ENCODE results near the gene OPN4. TPM values are rescaled to one million over a fixed set of nuclear protein-coding genes. Genes with fewer than 3 reads are reported as not detected.

OPN4 gene
- total RNA-seq, 3 donors from 2014 or later (not counting 1 experiment from before 2014, with no cell fraction given), result not detected

DNA sequence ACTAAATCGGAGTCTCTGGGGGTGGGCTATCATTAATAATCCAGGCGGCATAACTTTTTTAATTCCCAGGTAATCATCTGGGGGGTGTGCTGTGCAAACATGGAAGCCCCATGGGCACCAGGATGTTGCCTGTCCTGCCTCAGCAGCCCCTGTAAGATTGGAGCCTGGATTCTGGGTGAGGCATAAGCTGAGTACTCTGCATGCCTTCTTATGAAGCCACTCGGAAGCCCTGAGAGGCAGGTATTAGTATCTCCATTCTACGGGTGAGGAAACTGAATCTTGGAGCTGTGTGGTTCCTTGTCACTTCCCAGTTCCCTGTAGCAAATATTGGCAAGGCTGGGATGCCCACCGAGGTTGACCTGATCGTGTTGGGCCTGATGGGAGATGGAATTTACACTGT, 7.4 kb upstream of the OPN4 start:
- Histone ChIP-seq H3K27me3 (ENCODE audit: control insufficient read depth, insufficient read depth, low read length) (no peaks in the 10 kb centered on the region), H3K9me3 (ENCODE audit: control insufficient read depth, insufficient read depth, low read length) (no peaks in the 10 kb centered on the region), H3K4me1 (ENCODE audit: control insufficient read depth, insufficient read depth, low read length) (no peaks in the 10 kb centered on the region), H3K36me3 (ENCODE audit: control insufficient read depth, insufficient read depth, low read length) (no peaks in the 10 kb centered on the region), H3K4me3 (ENCODE audit: low read length) (no peak overlapping the region), H3K27ac (ENCODE audit: low read length) (no peak overlapping the region)
- Mint-ChIP-seq H3K4me3 (no peak overlapping the region), H3K27ac (no peak overlapping the region), H3K36me3 (no peaks in the 10 kb centered on the region), H3K27me3 (ENCODE audit: low read depth in 2 of 2) (no peaks in the 10 kb centered on the region), H3K4me1 (peaks cover 7 to 10% of the 10 kb centered on the region in 2 donors), H3K9me3 (no peaks in the 10 kb centered on the region)
- intact Hi-C loops (cut with micrococcal nuclease), result no loop called here
- no peak for DNase-seq
- WGBS (ENCODE audit: insufficient coverage), result 84% methylated on average over 6 of the region's 6 CpGs
- no peak for TF ChIP-seq CTCF (IDR thresholded peaks at IDR 0.05)
- no peak for ATAC-seq

DNA sequence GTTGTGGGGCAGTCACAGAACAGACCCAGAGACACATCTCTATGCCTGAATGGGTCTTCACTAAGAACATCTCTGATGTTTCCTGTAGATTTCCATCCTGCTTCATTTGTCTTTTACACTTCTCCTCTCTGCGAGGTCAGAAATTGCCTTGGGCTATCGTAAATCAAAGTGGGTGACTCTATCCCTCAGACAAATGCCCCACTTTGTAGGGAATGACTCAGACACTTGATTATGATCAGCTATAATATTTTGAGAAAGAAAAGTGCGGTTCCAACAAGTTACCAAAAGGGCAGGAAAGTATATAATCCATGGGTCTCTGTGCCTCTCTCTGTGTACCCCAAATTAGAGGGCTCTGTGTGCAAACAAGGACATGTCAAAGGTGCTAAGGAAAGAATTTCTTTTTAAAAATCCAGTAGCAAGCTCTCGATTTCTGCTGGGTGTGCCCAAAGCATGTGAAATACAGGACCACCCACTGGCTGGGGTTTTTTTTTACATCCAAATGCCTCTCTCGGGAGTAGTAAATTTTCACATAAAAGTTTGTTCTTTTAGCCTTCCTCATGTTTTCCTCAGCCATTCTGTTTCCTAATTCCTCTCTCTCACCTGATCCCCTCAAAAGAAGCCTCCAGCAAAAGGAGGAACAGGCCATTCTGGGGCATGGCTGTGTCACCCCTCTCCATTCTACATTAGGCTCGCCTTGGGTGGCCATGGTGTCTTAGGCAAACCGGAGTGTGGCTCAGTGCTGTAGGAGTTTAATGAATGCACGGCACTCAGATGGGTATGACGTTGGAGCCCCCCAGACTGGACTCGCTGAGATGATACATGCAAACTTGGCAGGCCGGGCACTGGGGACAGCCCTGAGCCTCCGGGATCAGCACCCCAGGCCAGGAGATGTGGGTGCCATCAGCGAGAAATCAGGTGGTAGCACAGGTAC, 6.3 kb upstream of the OPN4 start:
- H3K27ac ChIP-seq (ENCODE audit: low read length), result no peak overlapping the region
- H3K4me1 ChIP-seq (ENCODE audit: control insufficient read depth, insufficient read depth, low read length), result no peaks in the 10 kb centered on the region
- peaks cover 7 to 10% of the 10 kb centered on the region in 2 donors for H3K4me1 Mint-ChIP-seq
- H3K36me3 Mint-ChIP-seq, result no peaks in the 10 kb centered on the region
- H3K4me3 Mint-ChIP-seq, result no peak overlapping the region
- DNase-seq (no peak), ATAC-seq (no peak)
- 85% methylated on average over 13 of the region's 13 CpGs for WGBS (ENCODE audit: insufficient coverage)
- H3K36me3 ChIP-seq (ENCODE audit: control insufficient read depth, insufficient read depth, low read length), result no peaks in the 10 kb centered on the region
- no peak overlapping the region for H3K4me3 ChIP-seq (ENCODE audit: low read length)
- H3K9me3 ChIP-seq (ENCODE audit: control insufficient read depth, insufficient read depth, low read length), result no peaks in the 10 kb centered on the region
- H3K9me3 Mint-ChIP-seq, result no peaks in the 10 kb centered on the region
- H3K27me3 Mint-ChIP-seq (ENCODE audit: low read depth in 2 of 2), result no peaks in the 10 kb centered on the region
- H3K27me3 ChIP-seq (ENCODE audit: control insufficient read depth, insufficient read depth, low read length), result no peaks in the 10 kb centered on the region
- intact Hi-C loops (cut with micrococcal nuclease), result no loop called here
- H3K27ac Mint-ChIP-seq, result no peak overlapping the region
- no peak for TF ChIP-seq CTCF (IDR thresholded peaks at IDR 0.05)

DNA sequence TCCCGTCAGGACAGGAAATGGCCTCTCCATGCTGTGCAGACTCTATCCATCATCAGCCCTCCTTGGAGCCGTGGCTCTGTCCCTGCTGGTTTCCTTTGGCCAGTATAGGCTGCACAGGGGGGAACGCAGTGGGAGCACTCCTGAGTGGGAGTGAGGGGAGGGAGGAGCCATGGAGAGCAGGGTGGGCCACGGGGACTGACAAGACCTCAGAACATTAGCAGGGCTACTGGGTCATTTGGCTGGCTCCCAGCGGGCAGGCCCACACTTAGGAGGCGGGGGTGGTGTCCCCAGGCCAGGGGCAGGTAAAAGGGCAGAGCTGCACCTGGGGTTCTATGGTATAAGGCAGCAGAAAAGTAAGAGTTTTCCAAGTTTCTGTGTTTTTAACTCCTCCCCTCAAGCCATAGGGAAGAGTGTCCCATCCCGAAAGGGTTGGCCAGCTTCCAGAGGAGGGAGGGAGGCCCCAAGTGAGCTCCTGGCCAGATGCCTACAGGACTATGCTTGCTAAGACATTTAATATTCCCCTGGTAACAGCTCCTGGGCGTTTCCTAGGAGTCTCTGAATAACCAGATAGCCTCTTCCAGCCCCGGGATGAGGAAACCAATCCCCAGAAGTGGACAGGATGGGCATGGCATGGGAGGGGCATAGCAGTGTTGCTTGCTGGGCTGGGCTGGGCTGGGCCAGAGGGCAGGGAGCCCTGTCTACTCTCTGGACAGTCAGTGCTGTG, 5.5 kb upstream of the OPN4 start:
- Histone ChIP-seq H3K4me1 (ENCODE audit: control insufficient read depth, insufficient read depth, low read length) (no peaks in the 10 kb centered on the region), H3K27ac (ENCODE audit: low read length) (no peak overlapping the region), H3K9me3 (ENCODE audit: control insufficient read depth, insufficient read depth, low read length) (no peaks in the 10 kb centered on the region), H3K27me3 (ENCODE audit: control insufficient read depth, insufficient read depth, low read length) (no peaks in the 10 kb centered on the region), H3K4me3 (ENCODE audit: low read length) (no peak overlapping the region), H3K36me3 (ENCODE audit: control insufficient read depth, insufficient read depth, low read length) (no peaks in the 10 kb centered on the region)
- ATAC-seq, result no peak
- no peak for DNase-seq
- WGBS (ENCODE audit: insufficient coverage), result 79% methylated on average over 9 of the region's 9 CpGs
- H3K4me3 Mint-ChIP-seq, result no peak overlapping the region
- no peak overlapping the region for H3K27ac Mint-ChIP-seq
- no peaks in the 10 kb centered on the region for H3K27me3 Mint-ChIP-seq (ENCODE audit: low read depth in 2 of 2)
- peaks cover 0 to 2% of the 10 kb centered on the region in 2 donors for H3K4me1 Mint-ChIP-seq
- H3K9me3 Mint-ChIP-seq, result no peaks in the 10 kb centered on the region
- intact Hi-C loops (cut with micrococcal nuclease), result no loop called here
- H3K36me3 Mint-ChIP-seq, result no peaks in the 10 kb centered on the region
- no peak for TF ChIP-seq CTCF (IDR thresholded peaks at IDR 0.05)
